Osteocyte (in vitro differentiated cells): ENCODE results near the gene COPS3. TPM values are rescaled to one million over a fixed set of nuclear protein-coding genes. Genes with fewer than 3 reads are reported as not detected.
A peak's percentile ranks its signal among the peaks of the same experiment; 100 is the strongest.

Source experiments
- DNase-seq: peaks from one replicate; pipeline ENCODE4 v3.0.0; 2021; ENCODE audit warnings: mixed read lengths; ENCODE audit not compliant: unreplicated experiment; ENCODE audit errors: extremely low spot score
- H3K27ac Mint-ChIP-seq: one replicate; pipeline ENCODE4 v1.8.0; 2021; ENCODE audit warnings: mild to moderate bottlenecking, mixed read lengths; ENCODE audit not compliant: unreplicated experiment
- H3K27me3 Mint-ChIP-seq: one replicate; pipeline ENCODE4 v1.8.0; 2021; ENCODE audit warnings: mixed read lengths; ENCODE audit not compliant: unreplicated experiment
- H3K36me3 Mint-ChIP-seq: one replicate; pipeline ENCODE4 v1.8.0; 2021; ENCODE audit warnings: mixed read lengths; ENCODE audit not compliant: unreplicated experiment
- H3K4me1 Mint-ChIP-seq: one replicate; pipeline ENCODE4 v1.8.0; 2021; ENCODE audit warnings: mixed read lengths; ENCODE audit not compliant: unreplicated experiment
- H3K4me3 Mint-ChIP-seq: one replicate; pipeline ENCODE4 v1.8.0; 2021; ENCODE audit warnings: mild to moderate bottlenecking, moderate library complexity, mixed read lengths; ENCODE audit not compliant: unreplicated experiment
- H3K9me3 Mint-ChIP-seq: one replicate; pipeline ENCODE4 v1.8.0; 2021; ENCODE audit warnings: mixed read lengths; ENCODE audit not compliant: unreplicated experiment
- CTCF ChIP-seq: fragments of 200-600 bp; sonication (generic); IDR thresholded peaks from 2 replicates; pipeline ENCODE4 v1.5.0; 2021; ENCODE audit warnings: antibody characterized with exemption, mild to moderate bottlenecking, moderate library complexity
- total RNA-seq: library from RNA; stranded (reverse); gene quantifications from 2 replicates; pipeline ENCODE4 v1.2.1, GENCODE V29; 2021

The COPS3 gene
- total RNA-seq, 1 donor from 2014 or later, result 55.9 TPM

- peak overlapping the region; percentile 35 for H3K4me3 Mint-ChIP-seq
- no peak overlapping the region for H3K27ac Mint-ChIP-seq
- peaks cover 37% of the 10 kb centered on the region for H3K4me1 Mint-ChIP-seq
- no peak for DNase-seq
- no peaks in the 10 kb centered on the region for H3K9me3 Mint-ChIP-seq
- H3K36me3 Mint-ChIP-seq, result no peaks in the 10 kb centered on the region
- no peak for TF ChIP-seq CTCF
- no peaks in the 10 kb centered on the region for H3K27me3 Mint-ChIP-seq
Measured at GRCh38 chr17:17300624-17301568, 19.9 kb upstream of the COPS3 start.

- Mint-ChIP-seq H3K4me3 (no peak overlapping the region), H3K27me3 (no peaks in the 10 kb centered on the region), H3K4me1 (peaks cover 28% of the 10 kb centered on the region), H3K9me3 (no peaks in the 10 kb centered on the region), H3K27ac (no peak overlapping the region), H3K36me3 (no peaks in the 10 kb centered on the region)
- no peak for DNase-seq
- TF ChIP-seq CTCF, result no peak
Measured at GRCh38 chr17:17298108-17298507, 17.1 kb upstream of the COPS3 start.

GRCh38 chr17:17297217-17297616 is 16.2 kb upstream of the COPS3 start:
- H3K4me1 Mint-ChIP-seq, result peaks cover 25% of the 10 kb centered on the region
- no peaks in the 10 kb centered on the region for H3K36me3 Mint-ChIP-seq
- H3K27ac Mint-ChIP-seq, result peak overlapping the region; percentile 40

GRCh38 chr17:17295141-17295540 is 14.1 kb upstream of the COPS3 start:
- DNase-seq, result no peak
- no peaks in the 10 kb centered on the region for H3K27me3 Mint-ChIP-seq
- peaks cover 23% of the 10 kb centered on the region for H3K4me1 Mint-ChIP-seq
- TF ChIP-seq CTCF, result no peak
- no peak overlapping the region for H3K4me3 Mint-ChIP-seq
- H3K27ac Mint-ChIP-seq, result no peak overlapping the region
- no peaks in the 10 kb centered on the region for H3K36me3 Mint-ChIP-seq
- no peaks in the 10 kb centered on the region for H3K9me3 Mint-ChIP-seq

More at GRCh38 chr17:17297217-17297616, 16.2 kb upstream of the COPS3 start:
- H3K9me3 Mint-ChIP-seq, result no peaks in the 10 kb centered on the region
- TF ChIP-seq CTCF, result no peak
- no peak overlapping the region for H3K4me3 Mint-ChIP-seq
- H3K27me3 Mint-ChIP-seq, result no peaks in the 10 kb centered on the region
- no peak for DNase-seq

GRCh38 chr17:17289701-17290100 is 8.7 kb upstream of the COPS3 start:
- no peaks in the 10 kb centered on the region for H3K9me3 Mint-ChIP-seq
- no peak for DNase-seq
- no peaks in the 10 kb centered on the region for H3K36me3 Mint-ChIP-seq
- no peaks in the 10 kb centered on the region for H3K27me3 Mint-ChIP-seq
- TF ChIP-seq CTCF, result no peak
- H3K27ac Mint-ChIP-seq, result no peak overlapping the region
- H3K4me3 Mint-ChIP-seq, result no peak overlapping the region
- H3K4me1 Mint-ChIP-seq, result no peaks in the 10 kb centered on the region
